Eye (tissue), 1 donor: ENCODE data around the gene ST6GALNAC1.
"Not testable (repeated sequence)": the region's sequence is repeated elsewhere in the genome, so short reads cannot be mapped to it uniquely, and the experiment has no call there.

Source experiments
- DNase-seq: peaks from one replicate; pipeline ENCODE4 v3.0.0-alpha.2; 2015

The ST6GALNAC1 gene

DNA sequence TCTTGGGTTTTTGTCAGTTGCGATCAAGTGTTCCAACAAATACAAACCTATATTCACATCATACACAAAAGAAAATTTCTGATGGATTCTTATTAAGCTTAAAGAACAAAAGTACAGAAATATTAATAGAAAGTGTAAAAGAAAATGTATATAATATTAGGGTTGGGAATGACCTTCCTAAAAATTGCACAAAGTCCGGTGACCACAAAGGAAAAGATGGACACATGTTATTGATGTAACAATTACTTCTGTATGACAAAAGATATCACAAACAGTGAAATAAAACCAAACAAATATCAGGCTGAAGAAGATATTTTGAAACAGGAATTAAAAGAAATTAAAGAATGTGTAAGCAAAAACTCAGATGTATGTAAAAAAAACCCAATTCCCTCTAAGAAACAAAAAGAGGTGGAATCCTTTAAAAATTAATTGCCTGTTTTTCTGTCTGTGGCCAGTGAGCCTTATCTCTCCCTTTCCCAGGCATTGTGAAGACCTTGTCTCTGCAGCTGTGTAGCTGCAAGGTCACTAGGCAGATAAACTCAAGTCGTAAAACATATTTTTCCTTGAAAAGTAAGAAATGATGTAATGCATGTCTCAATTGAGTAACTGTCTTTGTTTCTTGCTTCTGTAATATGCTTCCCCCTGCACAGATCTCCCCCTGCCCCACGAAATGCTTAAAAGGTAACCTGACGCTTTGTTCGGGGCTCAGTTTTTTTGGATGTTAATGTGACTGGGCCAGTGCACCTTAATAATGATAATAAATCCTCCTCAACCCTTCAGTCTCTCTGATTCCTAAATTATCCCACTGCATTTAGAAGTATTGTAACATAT, 2.8 kb downstream of the ST6GALNAC1 start:
- no peak for DNase-seq

DNA sequence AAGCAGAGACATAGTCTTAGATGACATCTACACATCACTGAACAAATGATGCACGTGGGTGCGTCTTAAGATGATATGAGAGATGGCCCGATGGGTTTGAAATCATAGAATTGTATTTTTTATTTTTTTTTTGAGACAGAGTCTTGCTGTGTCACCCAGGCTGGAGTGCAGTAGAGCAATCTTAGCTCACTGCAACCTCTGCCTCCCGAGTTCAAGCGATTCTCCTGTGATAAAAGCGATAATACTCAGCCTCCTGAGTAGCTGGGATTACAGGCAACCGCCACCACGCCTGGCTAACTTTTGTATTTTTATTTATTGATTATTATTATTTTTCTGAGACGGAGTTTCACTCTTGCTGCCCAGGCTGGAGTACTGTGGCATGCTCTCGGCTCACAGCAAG, 5.3 kb downstream of the ST6GALNAC1 start:
- no peak for DNase-seq

DNA sequence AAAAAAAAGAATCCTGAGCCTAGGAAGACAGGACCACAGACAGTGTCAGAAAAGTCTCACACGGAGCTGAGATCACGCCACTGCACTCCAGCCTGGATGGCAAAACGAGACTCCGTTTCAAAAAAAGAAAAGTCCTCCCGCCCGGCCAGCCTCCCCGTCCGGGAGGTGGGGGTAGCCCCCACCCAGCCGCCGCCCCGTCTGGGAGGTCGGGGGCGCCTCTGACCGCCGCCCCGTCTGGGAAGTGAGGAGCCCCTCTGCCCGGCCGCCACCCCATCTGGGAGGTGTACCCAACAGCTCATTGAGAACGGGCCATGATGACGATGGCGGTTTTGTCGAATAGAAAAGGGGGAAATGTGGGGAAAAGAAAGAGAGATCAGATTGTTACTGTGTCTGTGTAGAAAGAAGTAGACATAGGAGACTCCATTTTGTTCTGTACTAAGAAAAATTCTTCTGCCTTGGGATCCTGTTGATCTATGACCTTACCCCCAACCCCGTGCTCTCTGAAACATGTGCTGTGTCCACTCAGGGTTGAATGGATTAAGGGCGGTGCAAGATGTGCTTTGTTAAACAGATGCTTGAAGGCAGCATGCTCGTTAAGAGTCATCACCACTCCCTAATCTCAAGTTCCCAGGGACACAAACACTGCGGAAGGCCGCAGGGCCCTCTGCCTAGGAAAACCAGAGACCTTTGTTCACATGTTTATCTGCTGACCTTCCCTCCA, 6.9 kb downstream of the ST6GALNAC1 start:
- not testable (repeated sequence) for DNase-seq

DNA sequence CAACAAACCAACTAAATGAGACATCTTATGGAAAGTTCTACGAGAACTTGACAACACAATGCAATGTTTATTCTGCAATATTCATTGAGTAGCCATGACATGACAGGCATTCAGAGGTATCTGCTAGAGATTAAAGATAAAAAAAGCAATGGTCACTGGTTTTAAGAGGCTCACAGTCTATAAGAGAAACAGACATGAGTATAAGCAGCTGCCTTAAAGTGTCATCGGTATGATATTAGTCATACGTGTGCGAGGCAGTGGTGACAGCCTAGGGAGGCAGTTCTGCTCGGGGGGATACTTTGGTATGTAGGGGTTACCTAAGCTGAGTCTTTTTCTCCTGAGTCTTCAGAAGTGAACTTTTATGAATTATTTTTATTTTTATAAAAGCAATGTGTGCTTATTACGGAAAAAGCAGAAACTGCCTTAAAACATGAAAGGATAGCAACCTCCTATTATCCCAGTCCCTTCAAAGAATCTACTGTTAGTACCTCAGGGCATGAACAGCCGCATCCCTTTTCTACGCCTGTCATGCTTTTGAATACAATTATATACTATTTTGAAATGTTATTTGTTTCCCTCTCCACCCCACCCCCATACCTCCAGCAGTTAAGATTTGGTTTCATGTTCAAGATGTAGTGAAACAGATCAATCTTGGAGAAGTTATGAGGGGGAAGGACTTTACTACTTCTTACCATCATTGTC, 7.7 kb downstream of the ST6GALNAC1 start:
- no peak for DNase-seq

DNA sequence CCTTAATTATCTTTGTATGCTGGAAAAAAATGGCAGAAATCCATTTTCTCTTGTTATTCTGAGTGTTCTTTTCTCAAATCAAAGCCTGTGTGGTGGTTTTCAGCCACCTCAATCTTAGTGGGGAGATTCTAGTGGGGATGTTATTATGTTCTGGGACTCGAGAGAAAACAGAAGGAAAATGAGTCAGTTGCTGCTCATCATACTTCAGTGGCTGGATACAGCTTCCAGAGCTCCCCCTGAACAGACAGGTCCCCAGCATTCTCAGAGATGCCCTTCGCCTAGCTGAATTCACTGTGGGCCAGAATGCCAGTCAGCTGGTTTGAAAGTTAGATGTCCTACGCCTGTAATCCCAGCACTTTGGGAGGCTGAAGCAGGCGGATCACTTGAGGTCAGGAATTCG, 8.5 kb downstream of the ST6GALNAC1 start:
- DNase-seq = no peak

DNA sequence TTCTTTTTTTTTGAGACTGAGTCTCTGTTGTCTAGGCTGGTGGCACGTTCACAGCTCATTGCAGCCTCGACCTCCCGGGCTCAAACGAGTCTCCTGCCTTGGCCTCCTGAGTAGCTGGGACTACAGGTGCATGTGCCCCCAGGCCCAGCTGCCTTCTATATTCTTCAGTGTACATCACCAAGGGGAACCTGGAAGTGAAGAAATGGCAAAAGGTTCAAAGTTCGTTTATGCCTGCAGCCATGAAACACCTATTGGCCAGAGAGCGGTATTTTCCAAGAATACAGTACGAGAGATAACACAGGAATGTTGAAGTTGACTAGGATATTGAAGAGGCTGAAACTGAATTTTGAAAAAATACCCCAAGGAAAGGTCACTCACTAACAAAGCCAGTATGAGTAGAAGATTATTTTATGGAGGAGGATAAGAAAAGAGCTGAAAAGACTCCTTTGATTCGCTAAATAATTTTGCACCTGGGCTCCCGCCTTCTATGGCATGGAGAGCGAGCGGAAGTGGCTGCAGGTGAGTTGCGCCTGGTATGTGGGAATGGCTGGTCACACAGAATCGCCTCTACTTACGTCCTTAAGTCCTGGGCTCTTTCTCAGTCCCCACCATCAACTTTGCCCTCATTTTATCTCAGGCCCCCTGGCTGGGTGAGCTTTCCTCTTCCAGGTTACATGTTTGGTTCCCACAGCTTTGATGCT, 9.8 kb downstream of the ST6GALNAC1 start:
- DNase-seq = no peak

DNA sequence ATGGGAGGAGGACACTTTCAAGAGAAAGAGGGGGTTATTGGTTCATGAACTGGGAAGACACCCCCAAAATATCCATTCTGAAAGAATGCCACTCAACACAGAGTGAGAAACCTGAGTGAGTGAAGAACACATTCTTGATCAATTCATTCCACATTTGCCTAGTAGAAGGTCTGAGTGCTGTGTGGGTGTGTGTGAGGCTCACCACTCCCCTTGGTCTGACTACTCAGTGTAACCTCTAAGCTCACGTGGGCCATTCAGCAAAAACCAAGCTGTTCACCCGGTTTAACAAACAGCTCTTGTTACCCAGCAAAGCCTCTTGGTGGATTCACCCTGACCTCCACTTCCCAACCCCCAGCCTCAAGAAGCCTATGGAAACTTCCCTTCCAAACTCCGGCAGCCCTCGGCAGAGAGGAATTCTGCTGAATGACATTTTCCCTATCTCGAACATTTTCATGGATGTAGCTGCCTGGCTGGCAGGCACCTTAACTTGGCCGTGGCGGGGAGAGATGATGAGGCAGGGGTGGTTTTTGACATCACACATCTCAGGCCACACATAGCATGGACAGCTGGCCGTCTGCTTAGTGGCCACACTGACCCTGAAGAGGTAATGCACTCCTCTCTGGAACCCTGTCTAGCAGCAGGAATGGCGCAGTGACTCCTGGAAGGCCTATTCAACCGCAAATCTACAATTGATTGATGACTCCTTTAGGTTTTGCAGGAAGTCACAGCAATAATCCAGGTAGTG, 11.6 kb downstream of the ST6GALNAC1 start:
- peak; percentile 25 for DNase-seq

DNA sequence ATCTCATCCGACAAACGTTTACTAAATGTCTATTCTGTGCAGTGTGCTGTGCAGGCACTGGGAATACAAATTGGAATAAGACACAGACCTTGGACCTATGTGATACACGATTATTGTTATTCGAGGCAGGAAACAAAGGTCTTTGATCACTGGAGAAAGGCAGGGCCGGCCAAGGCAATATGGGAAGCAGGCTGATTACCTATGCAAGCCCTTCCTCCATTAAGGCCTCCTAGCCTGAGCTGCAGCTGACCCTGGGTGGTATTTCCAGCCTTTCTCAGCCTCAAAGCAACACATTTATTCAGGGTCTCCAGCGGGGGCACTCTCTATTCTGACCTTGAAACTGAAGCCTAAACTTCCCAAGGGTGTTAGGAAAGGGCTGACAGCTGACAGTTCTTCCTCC, 13.4 kb downstream of the ST6GALNAC1 start:
- DNase-seq = no peak

DNA sequence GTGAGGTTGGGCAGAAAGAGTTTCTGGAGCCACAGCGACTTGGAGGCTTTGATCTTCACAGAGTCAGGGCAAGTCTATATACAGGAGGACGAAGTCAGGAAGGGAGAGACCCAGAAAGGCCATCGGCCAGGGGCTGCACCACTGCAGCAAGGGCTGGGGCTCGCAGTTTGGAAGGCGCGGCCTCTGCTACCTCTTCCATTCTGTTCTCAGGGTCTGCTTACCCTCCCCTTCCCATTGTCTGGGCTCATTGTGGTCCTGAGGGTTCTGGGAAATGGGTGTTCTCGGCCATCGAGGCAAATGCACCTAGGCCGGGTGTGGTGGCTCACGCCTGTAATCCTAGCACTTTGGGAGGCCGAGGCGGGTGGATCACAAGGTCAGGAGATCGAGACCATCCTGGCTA, 16.0 kb downstream of the ST6GALNAC1 start:
- no peak for DNase-seq

DNA sequence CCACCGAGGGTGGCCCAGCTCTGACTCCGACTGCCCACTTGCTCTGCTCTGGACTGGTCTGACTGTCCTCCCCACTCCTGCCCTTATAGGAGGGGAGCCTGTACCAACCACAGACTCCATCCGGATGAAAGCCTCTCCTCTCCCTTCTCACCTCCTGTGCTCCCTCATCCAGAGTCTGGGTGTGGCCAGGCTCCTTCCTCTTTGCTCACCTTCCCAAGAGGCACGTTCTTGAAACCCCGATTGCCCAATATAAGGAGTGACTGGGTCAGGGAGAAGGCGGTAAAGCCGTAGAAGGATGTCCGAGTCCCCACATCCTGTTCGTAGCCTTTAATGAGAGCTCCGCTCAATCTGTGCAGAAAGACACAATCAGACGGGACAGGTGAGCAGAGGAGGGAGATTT, 17.1 kb downstream of the ST6GALNAC1 start:
- no peak for DNase-seq

DNA sequence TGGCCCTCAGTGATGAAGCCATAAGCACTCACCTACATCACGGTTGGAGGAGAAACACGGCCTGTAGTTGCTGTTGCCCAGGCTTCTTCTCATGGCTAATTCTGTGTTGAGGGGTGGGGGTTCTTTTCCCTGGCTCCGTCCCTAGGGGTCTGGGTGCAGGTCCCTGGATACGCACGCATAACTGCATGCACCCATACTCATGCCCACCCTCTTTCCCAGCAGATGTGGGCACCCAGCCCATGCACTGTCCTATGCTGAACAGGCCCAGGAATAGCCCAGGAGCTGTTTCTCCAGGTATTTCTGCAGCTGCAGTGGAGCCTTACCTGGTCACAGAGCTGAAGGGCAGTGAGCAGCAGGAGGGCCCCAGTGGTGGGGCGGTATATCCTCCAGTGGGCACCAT, 18.1 kb downstream of the ST6GALNAC1 start:
- no peak for DNase-seq

DNA sequence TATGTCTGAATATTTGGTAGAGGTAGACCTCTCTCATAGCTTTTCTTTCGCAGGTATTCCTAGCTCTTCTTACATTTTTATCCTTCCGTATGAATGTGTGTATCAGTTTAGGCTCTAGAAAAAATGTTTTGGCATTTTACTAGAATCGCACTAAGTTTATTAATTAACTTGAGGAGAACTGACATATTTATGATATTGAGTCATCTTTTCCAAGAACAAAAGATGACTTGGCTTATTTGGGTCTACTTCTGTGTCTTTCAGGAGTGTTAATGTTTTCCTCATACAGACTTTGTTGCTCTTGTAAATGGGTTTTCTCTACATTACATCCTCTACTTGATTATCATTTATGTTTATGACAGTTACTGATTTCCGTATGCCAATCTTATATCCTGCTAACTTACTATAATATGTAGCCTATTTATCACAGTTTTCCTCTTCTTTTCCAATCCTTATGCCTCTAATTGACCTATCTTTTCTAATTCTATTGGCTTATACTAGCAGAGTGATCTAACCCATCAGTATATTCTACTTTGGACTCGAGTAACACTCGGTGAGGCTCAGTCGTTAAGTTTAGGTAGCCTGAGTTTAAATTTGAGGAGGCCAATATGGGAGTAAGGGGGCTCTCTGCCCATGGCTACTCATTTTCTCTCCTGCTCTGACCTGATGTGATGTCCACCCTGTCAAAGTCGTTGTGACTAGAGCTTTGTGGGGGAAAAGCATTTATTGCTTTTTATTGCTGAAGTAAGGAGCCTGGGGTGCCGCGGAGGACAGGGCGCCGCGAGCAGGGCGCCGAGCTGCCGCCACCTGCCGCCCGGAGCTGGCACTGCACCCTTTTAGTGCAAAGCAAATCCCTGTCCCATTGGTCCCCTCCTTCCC, 20.0 kb downstream of the ST6GALNAC1 start:
- peak; percentile 85 for DNase-seq

DNA sequence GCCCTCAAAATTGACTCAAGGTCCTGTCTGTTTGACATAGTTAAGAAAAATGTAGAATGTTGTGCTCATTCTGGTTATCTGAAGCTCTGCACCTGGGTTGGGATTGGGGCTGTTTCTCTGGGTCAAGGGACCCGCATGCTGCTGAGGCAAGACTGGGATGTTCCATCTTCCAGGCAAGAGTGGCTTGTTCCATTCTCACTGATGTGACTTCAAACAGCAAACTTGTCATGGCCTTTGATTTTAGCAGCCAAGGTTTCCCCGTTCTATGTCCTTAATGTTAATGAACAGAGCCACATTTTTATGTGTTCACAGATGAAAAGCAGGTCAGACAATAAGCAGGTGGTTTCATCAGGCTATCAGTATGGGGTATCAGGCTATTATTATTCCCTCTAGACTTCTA, 25.7 kb downstream of the ST6GALNAC1 start:
- DNase-seq = no peak

DNA sequence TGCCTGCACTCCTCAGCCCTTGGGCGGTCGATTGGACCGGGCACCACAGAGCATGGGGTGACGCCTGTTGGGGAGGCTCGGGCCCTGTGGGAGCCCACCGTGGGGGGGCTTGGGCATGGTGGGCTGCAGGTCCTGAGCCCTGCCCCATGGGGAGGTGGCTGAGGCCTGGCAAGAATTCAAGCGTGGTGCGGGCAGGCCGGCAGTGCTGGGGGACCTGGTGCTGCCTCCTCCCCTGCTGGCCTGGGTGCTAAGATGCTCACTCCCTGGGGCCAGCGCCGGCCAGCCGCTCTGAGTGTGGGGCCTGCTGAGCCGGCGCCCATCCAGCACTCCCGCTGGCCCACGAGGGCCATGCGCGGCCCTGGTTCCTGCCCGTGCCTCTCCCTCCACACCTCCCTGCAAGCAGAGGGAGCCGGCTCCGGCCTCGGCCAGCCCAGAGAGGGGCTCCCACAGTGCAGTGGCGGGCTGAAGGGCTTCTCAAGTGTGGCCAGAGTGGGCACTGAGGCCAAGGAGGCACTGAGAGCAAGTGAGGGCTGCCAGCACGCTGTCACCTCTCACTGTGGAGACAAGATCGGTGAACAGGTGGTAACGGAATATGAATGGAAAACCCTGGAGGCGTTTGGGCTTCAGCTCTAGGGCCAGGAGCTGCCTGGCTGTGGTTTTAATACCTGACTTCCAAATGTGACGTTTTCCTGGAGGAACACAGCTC, 28.5 kb downstream of the ST6GALNAC1 start:
- DNase-seq = no peak

DNA sequence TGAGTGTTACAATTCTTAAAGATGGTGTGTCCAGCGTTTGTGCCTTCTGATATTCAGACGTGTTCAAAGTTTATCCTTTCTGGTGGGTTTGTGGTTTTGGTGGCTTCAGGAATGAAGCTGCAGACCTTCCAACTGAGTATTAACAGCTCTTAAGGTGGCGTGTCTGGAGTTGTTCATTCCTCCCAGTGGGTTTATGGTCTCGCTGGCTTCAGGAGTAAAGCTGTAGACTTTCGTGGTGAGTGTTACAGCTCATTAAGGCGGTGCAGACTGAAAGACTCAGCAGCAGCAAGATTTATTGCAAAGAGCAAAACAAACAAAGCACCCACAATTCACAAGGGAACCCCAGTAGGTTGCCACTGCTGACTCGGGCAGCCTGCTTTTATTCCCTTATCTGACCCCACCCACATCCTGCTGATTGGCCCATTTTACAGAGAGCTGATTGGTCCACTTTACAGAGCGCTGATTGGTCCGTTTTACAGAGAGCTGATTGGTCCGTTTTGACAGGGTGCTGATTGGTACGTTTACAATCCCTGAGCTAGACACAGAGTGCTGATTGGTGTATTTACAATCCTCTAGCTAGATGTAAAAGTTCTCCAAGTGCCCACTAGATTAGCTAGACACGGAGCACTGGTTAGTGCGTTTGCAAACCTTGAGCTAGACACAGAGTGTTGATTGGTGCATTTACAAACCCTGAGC, 29.3 kb downstream of the ST6GALNAC1 start:
- not testable (repeated sequence) for DNase-seq

DNA sequence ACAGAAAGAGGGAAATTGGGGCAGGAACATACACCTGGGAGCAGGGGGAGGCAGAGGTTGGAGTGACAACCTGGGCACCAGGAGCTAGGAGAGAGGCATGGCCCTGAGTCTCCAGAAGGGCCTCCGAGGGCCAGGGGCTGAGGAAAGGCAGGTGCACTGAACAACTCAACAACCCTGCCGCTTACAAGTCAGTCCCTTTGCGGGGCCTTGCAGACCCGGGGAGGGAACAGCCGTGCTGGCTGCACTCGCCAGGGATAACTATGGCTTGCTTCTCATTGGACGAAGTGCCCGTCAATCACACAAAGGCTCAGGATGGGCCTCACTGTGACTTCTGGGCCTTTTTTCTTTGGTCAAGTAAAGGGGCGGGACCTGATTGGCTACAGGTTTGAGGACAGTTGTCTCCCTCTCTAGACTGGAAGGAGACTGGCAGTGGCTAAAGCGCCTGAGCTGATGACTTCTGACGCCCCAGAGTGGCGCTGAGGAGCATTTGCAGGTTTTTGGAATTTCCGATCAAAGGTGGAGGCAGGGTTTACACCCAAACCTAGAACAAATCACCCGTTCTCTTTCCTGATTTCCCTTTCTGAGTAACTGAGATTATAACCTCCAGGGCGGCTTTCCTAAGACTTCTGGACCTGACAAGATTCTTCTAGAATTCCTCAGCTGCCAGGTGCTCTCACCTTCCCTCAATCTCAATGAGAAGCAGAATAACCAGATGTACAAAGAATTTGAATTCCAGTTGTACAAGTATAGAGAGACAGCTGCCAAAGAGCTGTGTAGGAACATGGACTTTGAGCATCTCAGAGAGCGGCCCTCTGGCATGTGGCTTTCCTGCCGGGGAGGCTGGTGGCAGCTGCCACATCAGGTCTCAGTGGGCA, 30.3 kb downstream of the ST6GALNAC1 start:
- DNase-seq = no peak

DNA sequence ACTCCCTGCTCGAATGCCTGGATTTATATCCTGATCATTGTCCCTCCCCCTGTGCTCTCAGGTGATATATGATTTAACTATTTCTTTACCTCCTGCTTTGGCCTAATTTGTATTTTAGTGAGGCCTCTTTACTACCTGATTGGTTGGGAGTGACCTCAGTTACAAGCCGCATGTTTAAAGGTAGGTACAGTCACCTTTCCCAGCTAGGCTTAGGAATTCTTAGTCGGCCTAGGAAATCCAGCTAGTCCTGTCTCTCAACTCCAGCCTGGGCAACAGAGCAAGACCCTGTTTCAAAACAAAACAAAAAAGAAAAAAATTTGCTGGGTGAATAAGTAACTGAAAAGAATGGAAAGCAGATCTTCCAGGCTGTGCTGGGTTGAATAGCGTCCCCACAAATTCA, 31.1 kb downstream of the ST6GALNAC1 start:
- no peak for DNase-seq

DNA sequence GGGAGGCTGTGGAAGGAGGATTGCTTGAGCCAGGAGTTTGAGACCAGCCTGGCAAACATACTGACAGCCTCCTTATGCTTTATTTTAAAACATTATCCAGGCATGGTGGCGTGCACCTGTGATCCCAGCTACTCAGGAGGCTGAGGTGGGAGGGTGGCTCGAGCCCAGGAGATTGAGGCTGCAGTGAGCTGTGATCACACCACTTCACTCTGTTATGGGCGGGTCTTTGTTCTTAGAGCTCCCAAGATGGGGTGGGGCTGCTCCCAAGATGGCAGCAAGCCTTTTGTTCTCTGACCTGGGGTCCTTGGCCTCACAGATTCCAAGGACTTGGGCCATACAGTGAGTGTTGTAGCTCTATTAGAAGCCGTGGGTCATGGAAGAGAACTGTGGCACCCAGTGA, 31.8 kb downstream of the ST6GALNAC1 start:
- no peak for DNase-seq
